Transverse colon (tissue), 4 donors: ENCODE measurements around the gene ZNF652. TPM values are rescaled to one million over a fixed set of nuclear protein-coding genes. Genes with fewer than 3 reads are reported as not detected.

Experiments
- DNase-seq: peaks from one replicate; pipeline ENCODE4 v3.0.0-alpha.2; 2019
- H3K27ac ChIP-seq, 4 donors: fragments of 200-600 bp; sonication (generic); 2 replicates each; pipeline ENCODE4 v1.5.1; 2016 to 2018; ENCODE audit warnings: inconsistent platforms in 4 of 4
- H3K27me3 ChIP-seq: fragments of 200-600 bp; sonication (generic); 2 replicates; pipeline ENCODE4 v1.5.1; 2017; ENCODE audit warnings: inconsistent platforms
- H3K36me3 ChIP-seq, 4 donors: fragments of 200-600 bp; sonication (generic); 2 replicates each; pipeline ENCODE4 v1.5.1; 2017 to 2019; ENCODE audit warnings: inconsistent platforms in 4 of 4
- H3K4me1 ChIP-seq, 4 donors: fragments of 200-600 bp; sonication (generic); 2 replicates each; pipeline ENCODE4 v1.5.1; 2017 to 2020; ENCODE audit warnings: inconsistent platforms in 4 of 4
- H3K4me3 ChIP-seq, 4 donors: fragments of 200-600 bp; sonication (generic); 1 replicate in 1 of 4; 2 replicates in 3 of 4; pipeline versions ENCODE4 v1.5.1 to v1.6.1; 2017 to 2019; ENCODE audit warnings: inconsistent platforms in 4 of 4
- H3K9me3 ChIP-seq, 2 donors: fragments of 200-600 bp; sonication (generic); 2 replicates each; pipeline ENCODE4 v1.5.1; 2017 to 2019; ENCODE audit warnings: inconsistent platforms in 2 of 2
- CTCF ChIP-seq, 5 experiments: fragments of 200-600 bp in 3 of 5; fragments of 450-650 bp in 2 of 5; sonication (generic) in 3 of 5; IDR thresholded peaks; 1 replicate in 2 of 5; 2 replicates in 3 of 5; pipeline ENCODE4 v1.5.1; 2016 to 2017; ENCODE audit warnings: antibody characterized with exemption in 5 of 5, inconsistent platforms in 3 of 5, mild to moderate bottlenecking in 2 of 5, moderate library complexity in 1 of 5
- EP300 ChIP-seq: sonication (generic); formaldehyde crosslinking; IDR thresholded peaks from one replicate; pipeline ENCODE4 v1.6.1; 2017; ENCODE audit warnings: antibody characterized with exemption, low read depth
- POLR2A ChIP-seq: fragments of 450-650 bp; IDR thresholded peaks from one replicate; pipeline ENCODE4 v1.6.1; 2016; ENCODE audit warnings: antibody characterized with exemption, mild to moderate bottlenecking, moderate library complexity
- POLR2AphosphoS5 ChIP-seq, 3 donors: sonication (generic); formaldehyde crosslinking; IDR thresholded peaks; one replicate each; pipeline ENCODE4 v1.6.1; 2016; ENCODE audit warnings: antibody characterized with exemption in 3 of 3
- WGBS, 2 donors: methylation state at CpG; one replicate each; pipeline ENCODE4 v1.1.5; 2018; ENCODE audit warnings: low coverage in 1 of 2; 5-methylcytosine and 5-hydroxymethylcytosine counted together
- in situ Hi-C, 4 donors: fragments of 200-750 bp; cut with MboI; loops; one replicate each; pipeline versions ENCODE4 v1.15.0 to v1.15.1; 2017; ENCODE audit warnings: low sequenced_read_pairs in 3 of 4, low pct_ligation_motif_present in 1 of 4, low pct_unique_long_range_greater_than_20kb in 1 of 4
- intact Hi-C: fragments of 100-400 bp; cut with DNase I; formaldehyde crosslinking; loops from one replicate; pipeline ENCODE4 v1.15.1; 2023; ENCODE audit warnings: low total_unique reads
- small RNA-seq, 4 donors: library from RNA; depleted of rRNA; stranded (forward); fragments of <200 nt; gene quantifications; one replicate each; pipeline ENCODE3, GENCODE V24; 2016
- total RNA-seq, 4 donors: library from RNA; depleted of rRNA; stranded (reverse); fragments of >200 nt; gene quantifications; one replicate each; pipeline ENCODE4 v1.1.0, GENCODE V29; 2016

Gene ZNF652
- total RNA-seq, 4 donors from 2014 or later: 25.8 to 55.6 (median 50.2) TPM

- in situ Hi-C loops (no loop called here), intact Hi-C loops (no loop called here)
- H3K27ac ChIP-seq: no peak overlapping the region
- H3K36me3 ChIP-seq: no peaks in the 10 kb centered on the region
- H3K9me3 ChIP-seq: no peaks in the 10 kb centered on the region
- TF ChIP-seq CTCF (IDR thresholded peaks at IDR 0.05) (no peak), POLR2AphosphoS5 (IDR thresholded peaks at IDR 0.05) (no peak), EP300 (no peak), POLR2A (no peak)
- H3K4me1 ChIP-seq: peaks cover 0 to 4% (median 0%) of the 10 kb centered on the region in 4 donors
- 23% methylated on average over 10 of the region's 10 CpGs; no CpG with 5 or more reads in 1 of the 2 donors for WGBS, 2 donors
- no peaks in the 10 kb centered on the region for H3K27me3 ChIP-seq
- DNase-seq: no peak
- no peak overlapping the region for H3K4me3 ChIP-seq
These were observed 112.7 kb downstream of the ZNF652 start for GRCh38 chr17:49249292-49249794.

DNA sequence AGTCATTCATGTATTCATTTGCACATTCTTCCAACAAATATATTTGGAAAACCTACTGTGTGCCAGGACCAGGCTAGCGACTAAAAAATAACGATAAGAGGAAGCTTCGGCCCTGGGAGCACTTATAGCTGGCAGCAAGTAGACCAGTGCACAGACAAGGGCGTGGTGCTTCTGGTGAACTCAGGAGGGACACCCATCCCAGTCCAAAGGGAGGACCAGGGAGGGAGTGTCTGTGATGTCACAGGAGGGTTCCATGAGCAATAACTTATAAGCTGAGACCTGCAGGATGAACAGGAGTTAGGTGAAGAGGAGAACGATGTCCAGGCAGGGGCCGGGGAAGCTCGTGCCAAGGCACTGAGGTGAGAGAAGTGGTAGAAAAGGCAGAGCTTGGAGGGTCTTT, 114.1 kb downstream of the ZNF652 start:
- no peak for DNase-seq
- Histone ChIP-seq H3K27me3 (no peaks in the 10 kb centered on the region), H3K4me3 (no peak overlapping the region), H3K4me1 (peaks cover 0 to 4% (median 0%) of the 10 kb centered on the region in 4 donors), H3K36me3 (no peaks in the 10 kb centered on the region), H3K27ac (no peak overlapping the region), H3K9me3 (no peaks in the 10 kb centered on the region)
- TF ChIP-seq POLR2A (no peak), CTCF (IDR thresholded peaks at IDR 0.05) (no peak), EP300 (no peak), POLR2AphosphoS5 (IDR thresholded peaks at IDR 0.05) (no peak)
- 80 to 83% methylated on average over 6 to 7 of the region's 7 CpGs for WGBS, 2 donors
- in situ Hi-C loops: no loop called here
- intact Hi-C loops: no loop called here

GRCh38 chr17:49244839-49245238, 117.2 kb downstream of the ZNF652 start:
- Histone ChIP-seq H3K36me3 (no peaks in the 10 kb centered on the region), H3K27me3 (no peaks in the 10 kb centered on the region), H3K4me3 (no peak overlapping the region), H3K27ac (no peak overlapping the region), H3K9me3 (no peaks in the 10 kb centered on the region), H3K4me1 (peaks cover 0 to 4% (median 0%) of the 10 kb centered on the region in 4 donors)
- TF ChIP-seq POLR2AphosphoS5 (IDR thresholded peaks at IDR 0.05) (no peak), POLR2A (no peak), CTCF (IDR thresholded peaks at IDR 0.05) (no peak), EP300 (no peak)
- no peak for DNase-seq
- intact Hi-C loops (no loop called here), in situ Hi-C loops (no loop called here)
- 87% methylated on average over 4 of the region's 4 CpGs; no CpG with 5 or more reads in 1 of the 2 donors for WGBS, 2 donors

Small RNAs within 50 kb of the gene (small RNA-seq; reads per million reads assigned to genes)
- gene MIR6129: 0 reads per million in 4 donors

Other genes starting within 250 kb of the ZNF652 start
- 10 to 100 TPM; 19.8 to 75.9 (median 47.3) TPM for gene B4GALNT2, start 229.5 kb downstream of the ZNF652 start, total RNA-seq
- 1 to 10 TPM in 1 of 4 donors, under 1 TPM in 1, not detected in 2; 0.68 to 4.0 TPM for gene GNGT2, start 151.7 kb downstream of the ZNF652 start, total RNA-seq
- gene ABI3, start 151.5 kb downstream of the ZNF652 start, total RNA-seq: 1 to 10 TPM in 3 of 4 donors, under 1 TPM in 1; 0.60 to 7.6 (median 5.9) TPM
- gene PHOSPHO1, start 131.5 kb downstream of the ZNF652 start, total RNA-seq: not detected
- 100 to 1,000 TPM in 1 of 4 donors, 10 to 100 TPM in 3; 40.8 to 114 (median 74.4) TPM for gene PHB1, start 52.6 kb upstream of the ZNF652 start, total RNA-seq
- gene NGFR, start 133.0 kb upstream of the ZNF652 start, total RNA-seq: 10 to 100 TPM in 2 of 4 donors, 1 to 10 TPM in 2; 3.3 to 19.8 (median 8.2) TPM
- gene NXPH3, start 213.6 kb upstream of the ZNF652 start, total RNA-seq: 1 to 10 TPM in 2 of 4 donors, under 1 TPM in 2; 0.20 to 4.6 (median 2.6) TPM